Brain microvascular endothelial cell (primary cell): Measurements from ENCODE around the gene WNT2.
"Not testable (repeated sequence)": the region's sequence is repeated elsewhere in the genome, so short reads cannot be mapped to it uniquely, and the experiment has no call there.

Experiments
- DNase-seq: peaks from one replicate; pipeline ENCODE4 v3.0.0-alpha.2; 2020
- H3K27ac ChIP-seq: fragments of 250-450 bp; sonication (Bioruptor Pico); 2 replicates; pipeline ENCODE4 v1.5.1; 2020; ENCODE audit warnings: mild to moderate bottlenecking, moderate library complexity
- H3K27me3 ChIP-seq: fragments of 250-450 bp; sonication (Bioruptor Pico); replicated peaks from 2 replicates; pipeline ENCODE4 v1.5.1; 2020; ENCODE audit warnings: mild to moderate bottlenecking
- H3K36me3 ChIP-seq: fragments of 250-450 bp; sonication (Bioruptor Pico); replicated peaks from 2 replicates; pipeline ENCODE4 v1.5.1; 2020; ENCODE audit warnings: mild to moderate bottlenecking
- H3K4me3 ChIP-seq: 2 replicates; pipeline ENCODE4 v1.5.1; 2011; ENCODE audit warnings: low read depth, mild to moderate bottlenecking, control low read depth, low read length, moderate library complexity
- CTCF ChIP-seq: IDR thresholded peaks from 2 replicates; pipeline ENCODE4 v1.5.1; 2011; ENCODE audit warnings: low read depth, mild to moderate bottlenecking, moderate library complexity, low read length, control low read depth, inconsistent platforms; ENCODE audit errors: missing control alignments
- in situ Hi-C: cut with HindIII; loops from 2 replicates; pipeline ENCODE4 v1.10.0; 2017; ENCODE audit warnings: low sequenced_read_pairs, low pct_ligation_motif_present

WNT2 gene

GRCh38 chr7:117251687-117252086, 71.2 kb downstream of the WNT2 start:
- peaks cover 10% of the 10 kb centered on the region for H3K27me3 ChIP-seq
- H3K36me3 ChIP-seq: no peaks in the 10 kb centered on the region
- DNase-seq: peak; percentile 74
- H3K4me3 ChIP-seq: no peak overlapping the region
- in situ Hi-C loops: no loop called here
- peak overlapping the region; percentile 38 for H3K27ac ChIP-seq
- TF ChIP-seq CTCF: no peak

GRCh38 chr7:117250801-117251200, 72.1 kb downstream of the WNT2 start:
- Histone ChIP-seq H3K4me3 (no peak overlapping the region), H3K36me3 (no peaks in the 10 kb centered on the region), H3K27ac (peak overlapping the region; percentile 24), H3K27me3 (peaks cover 5% of the 10 kb centered on the region)
- in situ Hi-C loops: no loop called here
- no peak for DNase-seq
- no peak for TF ChIP-seq CTCF

- TF ChIP-seq CTCF: no peak
These were observed 72.6 kb downstream of the WNT2 start for GRCh38 chr7:117250245-117250644.

GRCh38 chr7:117249696-117250095, 73.2 kb downstream of the WNT2 start:
- TF ChIP-seq CTCF: no peak
- in situ Hi-C loops: no loop called here
- Histone ChIP-seq H3K36me3 (no peaks in the 10 kb centered on the region), H3K27ac (no peak overlapping the region), H3K27me3 (no peaks in the 10 kb centered on the region), H3K4me3 (no peak overlapping the region)
- DNase-seq: no peak

More at GRCh38 chr7:117250245-117250644, 72.6 kb downstream of the WNT2 start:
- Histone ChIP-seq H3K4me3 (no peak overlapping the region), H3K27ac (no peak overlapping the region), H3K36me3 (no peaks in the 10 kb centered on the region), H3K27me3 (no peaks in the 10 kb centered on the region)
- DNase-seq: no peak
- in situ Hi-C loops: no loop called here

- no peak overlapping the region for H3K27ac ChIP-seq
- TF ChIP-seq CTCF: no peak
- in situ Hi-C loops: no loop called here
These were observed 74.0 kb downstream of the WNT2 start for GRCh38 chr7:117248829-117249228.

GRCh38 chr7:117247809-117248208, 75.0 kb downstream of the WNT2 start:
- no peak overlapping the region for H3K27ac ChIP-seq
- DNase-seq: no peak
- H3K36me3 ChIP-seq: no peaks in the 10 kb centered on the region
- in situ Hi-C loops: no loop called here
- H3K4me3 ChIP-seq: no peak overlapping the region
- no peaks in the 10 kb centered on the region for H3K27me3 ChIP-seq
- no peak for TF ChIP-seq CTCF

More at GRCh38 chr7:117248829-117249228, 74.0 kb downstream of the WNT2 start:
- no peaks in the 10 kb centered on the region for H3K36me3 ChIP-seq
- DNase-seq: no peak
- H3K4me3 ChIP-seq: no peak overlapping the region
- no peaks in the 10 kb centered on the region for H3K27me3 ChIP-seq

GRCh38 chr7:117245703-117246102, 77.2 kb downstream of the WNT2 start:
- H3K27me3 ChIP-seq, in situ Hi-C loops, H3K4me3 ChIP-seq, H3K36me3 ChIP-seq, DNase-seq, H3K27ac ChIP-seq: not testable (repeated sequence)
